ENCODE data around the gene IL4I1.

DNA sequence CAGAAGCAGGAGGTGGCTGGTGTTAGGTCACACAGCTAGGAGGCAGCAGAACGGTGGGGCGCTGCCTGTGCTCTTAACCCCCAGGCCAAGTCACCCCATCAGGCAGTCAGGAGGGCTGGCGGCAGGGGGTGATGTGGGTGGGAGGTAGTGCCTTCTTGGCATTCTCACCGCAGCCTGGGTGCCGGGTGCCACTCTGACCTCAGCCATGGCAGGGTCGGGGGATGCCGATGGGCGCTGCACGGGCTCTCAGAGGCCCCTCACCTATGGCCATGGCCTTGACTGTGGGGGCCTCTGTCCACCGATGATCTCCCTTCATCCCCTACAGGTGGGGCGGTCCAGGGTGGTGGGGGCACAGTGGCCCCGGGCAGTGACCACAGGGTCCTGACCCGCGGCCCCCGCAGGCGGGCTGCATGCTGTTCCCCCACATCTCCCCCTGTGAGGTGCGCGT, 40.1 kb downstream of the IL4I1 start:
- TF ChIP-seq, protein P1, sequence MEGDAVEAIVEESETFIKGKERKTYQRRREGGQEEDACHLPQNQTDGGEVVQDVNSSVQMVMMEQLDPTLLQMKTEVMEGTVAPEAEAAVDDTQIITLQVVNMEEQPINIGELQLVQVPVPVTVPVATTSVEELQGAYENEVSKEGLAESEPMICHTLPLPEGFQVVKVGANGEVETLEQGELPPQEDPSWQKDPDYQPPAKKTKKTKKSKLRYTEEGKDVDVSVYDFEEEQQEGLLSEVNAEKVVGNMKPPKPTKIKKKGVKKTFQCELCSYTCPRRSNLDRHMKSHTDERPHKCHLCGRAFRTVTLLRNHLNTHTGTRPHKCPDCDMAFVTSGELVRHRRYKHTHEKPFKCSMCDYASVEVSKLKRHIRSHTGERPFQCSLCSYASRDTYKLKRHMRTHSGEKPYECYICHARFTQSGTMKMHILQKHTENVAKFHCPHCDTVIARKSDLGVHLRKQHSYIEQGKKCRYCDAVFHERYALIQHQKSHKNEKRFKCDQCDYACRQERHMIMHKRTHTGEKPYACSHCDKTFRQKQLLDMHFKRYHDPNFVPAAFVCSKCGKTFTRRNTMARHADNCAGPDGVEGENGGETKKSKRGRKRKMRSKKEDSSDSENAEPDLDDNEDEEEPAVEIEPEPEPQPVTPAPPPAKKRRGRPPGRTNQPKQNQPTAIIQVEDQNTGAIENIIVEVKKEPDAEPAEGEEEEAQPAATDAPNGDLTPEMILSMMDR (IDR thresholded peaks at IDR 0.05 in 8 of 11, conservative IDR thresholded peaks at IDR 0.05 in 3 of 11): no peak
- peak in 1 of 3 donors; percentile 5 for TF ChIP-seq POLR2AphosphoS5 (IDR thresholded peaks at IDR 0.05)
